GM23338 (cell line): ENCODE measurements around the gene PDGFRB. TPM values are rescaled to one million over a fixed set of nuclear protein-coding genes. Genes with fewer than 3 reads are reported as not detected.

Experiments used
- ATAC-seq: fragments of 200-7000 bp; cut with Tn5 transposase; 3 replicates; pipeline ENCODE4 v1.9.1; 2020
- DNase-seq: peaks from one replicate; pipeline ENCODE4 v3.0.0-alpha.2; 2015; ENCODE audit warnings: low spot score
- H2AFZ ChIP-seq: fragments of 200-600 bp; sonication (generic); 2 replicates; pipeline ENCODE4 v1.8.0; 2016; ENCODE audit warnings: antibody characterized with exemption, mild to moderate bottlenecking, moderate library complexity
- H3F3A ChIP-seq: fragments of 200-600 bp; sonication (generic); replicated peaks from 2 replicates; pipeline ENCODE4 v1.8.0; 2017; ENCODE audit warnings: antibody characterized with exemption, mixed run types, low read depth
- H3K27ac ChIP-seq: fragments of 200-600 bp; sonication (generic); 2 replicates; pipeline ENCODE4 v1.6.1; 2016; ENCODE audit warnings: low read depth
- H3K27me3 ChIP-seq: fragments of 200-600 bp; sonication (generic); 2 replicates; pipeline ENCODE4 v1.8.0; 2016; ENCODE audit warnings: mild to moderate bottlenecking, mixed run types, moderate library complexity; ENCODE audit not compliant: insufficient read depth
- H3K36me3 ChIP-seq: fragments of 200-600 bp; sonication (generic); 2 replicates; pipeline ENCODE4 v1.8.0; 2016; ENCODE audit warnings: mild to moderate bottlenecking; ENCODE audit not compliant: insufficient read depth
- H3K4me1 ChIP-seq: fragments of 200-600 bp; sonication (generic); 2 replicates; pipeline ENCODE4 v1.8.0; 2016; ENCODE audit warnings: mild to moderate bottlenecking, moderate library complexity; ENCODE audit not compliant: insufficient read depth
- H3K4me2 ChIP-seq: fragments of 200-600 bp; sonication (generic); 2 replicates; pipeline ENCODE4 v1.7.1; 2017; ENCODE audit warnings: mixed run types
- H3K4me3 ChIP-seq: fragments of 200-600 bp; sonication (generic); 2 replicates; pipeline ENCODE4 v1.6.1; 2016; ENCODE audit warnings: mixed run types
- H3K79me2 ChIP-seq: fragments of 200-600 bp; sonication (generic); replicated peaks from 2 replicates; pipeline ENCODE4 v1.8.0; 2017; ENCODE audit warnings: mild to moderate bottlenecking; ENCODE audit not compliant: insufficient read depth
- H3K9me2 ChIP-seq: fragments of 200-600 bp; sonication (generic); 2 replicates; pipeline ENCODE4 v1.8.0; 2017; ENCODE audit not compliant: insufficient read depth
- H4K20me1 ChIP-seq: fragments of 200-600 bp; sonication (generic); replicated peaks from 2 replicates; pipeline ENCODE4 v1.8.0; 2017; ENCODE audit warnings: mild to moderate bottlenecking; ENCODE audit not compliant: insufficient read depth
- H3K27ac Mint-ChIP-seq: 2 replicates; pipeline ENCODE4 v1.8.0; 2020; ENCODE audit warnings: inconsistent platforms, mild to moderate bottlenecking, moderate library complexity, mixed read lengths
- H3K27me3 Mint-ChIP-seq: 3 replicates; pipeline ENCODE4 v1.8.0; 2022; ENCODE audit warnings: low read depth, mild to moderate bottlenecking, moderate library complexity, mixed read lengths, inconsistent platforms; ENCODE audit not compliant: insufficient read depth, poor library complexity
- H3K36me3 Mint-ChIP-seq: 3 replicates; pipeline ENCODE4 v1.8.0; 2021; ENCODE audit warnings: low read depth, mild to moderate bottlenecking, inconsistent platforms, moderate library complexity, mixed read lengths
- H3K4me1 Mint-ChIP-seq: 3 replicates; pipeline ENCODE4 v1.8.0; 2020; ENCODE audit warnings: mild to moderate bottlenecking, inconsistent platforms, mixed read lengths
- H3K4me3 Mint-ChIP-seq: 3 replicates; pipeline ENCODE4 v1.8.0; 2021; ENCODE audit warnings: moderate library complexity, mild to moderate bottlenecking, inconsistent platforms, mixed read lengths
- H3K9me3 Mint-ChIP-seq: 3 replicates; pipeline ENCODE4 v1.8.0; 2020; ENCODE audit warnings: moderate library complexity, mild to moderate bottlenecking, inconsistent platforms, mixed read lengths
- CREB1 ChIP-seq: fragments of 250-450 bp; sonication (Bioruptor Pico); IDR thresholded peaks from 2 replicates; pipeline ENCODE4 v1.5.0; 2020; ENCODE audit warnings: low read depth, mild to moderate bottlenecking, moderate library complexity
- CTCF ChIP-seq, 2 experiments: fragments of 200-600 bp in 1 of 2; sonication (generic) in 1 of 2; conservative IDR thresholded peaks; 2 replicates each; pipeline versions ENCODE4 v1.5.1 to v1.6.1; 2016 to 2017; ENCODE audit warnings: antibody characterized with exemption in 2 of 2, low read depth in 2 of 2, mild to moderate bottlenecking in 2 of 2, moderate library complexity in 1 of 2
- EZH2 ChIP-seq: fragments of 200-600 bp; sonication (generic); IDR thresholded peaks from one replicate; pipeline ENCODE4 v1.8.0; 2017; ENCODE audit warnings: antibody characterized with exemption, mild to moderate bottlenecking, low read depth; ENCODE audit not compliant: unreplicated experiment
- EZH2phosphoT487 ChIP-seq: fragments of 200-600 bp; sonication (generic); IDR thresholded peaks from one replicate; pipeline ENCODE4 v1.8.1; 2018; ENCODE audit warnings: antibody characterized with exemption; ENCODE audit not compliant: unreplicated experiment
- POLR2AphosphoS5 ChIP-seq: IDR thresholded peaks from 2 replicates; pipeline ENCODE4 v1.6.1; 2016; ENCODE audit warnings: antibody characterized with exemption, low read depth
- ZNF331 ChIP-seq: fragments of 250-450 bp; sonication (Bioruptor Pico); IDR thresholded peaks from 2 replicates; pipeline ENCODE4 v1.5.0; 2020; ENCODE audit warnings: low read depth, mild to moderate bottlenecking, moderate library complexity
- polyA plus RNA-seq: library from polyadenylated mRNA; unstranded; fragments of >200 nt; fragmentation: Nextera tagmentation; extraction: Ambion mirVana; gene quantifications from 2 replicates; pipeline ENCODE4 v1.2.1, GENCODE V29; 2016
- total RNA-seq: library from RNA; depleted of rRNA; stranded (reverse); fragments of >200 nt; shearing (Covaris generic); gene quantifications from 2 replicates; pipeline ENCODE4 v1.2.3, GENCODE V29; 2014

Gene PDGFRB
- total and polyA plus RNA-seq, 2 experiments from 2014 or later: 4.5 to 11.3 TPM

- H3K4me2 ChIP-seq: no peak overlapping the region
- Mint-ChIP-seq H3K27me3 (peaks cover 14% of the 10 kb centered on the region), H3K27ac (no peak overlapping the region), H3K4me3 (no peak overlapping the region), H3K9me3 (no peaks in the 10 kb centered on the region), H3K36me3 (no peaks in the 10 kb centered on the region), H3K4me1 (peaks cover 21% of the 10 kb centered on the region)
- no peaks in the 10 kb centered on the region for H3K4me1 ChIP-seq
- no peak overlapping the region for H3K4me3 ChIP-seq
- H3K36me3 ChIP-seq: no peaks in the 10 kb centered on the region
- H2AFZ ChIP-seq: no peak overlapping the region
- no peak for TF ChIP-seq ZNF331 (CRISPR knock-in tag)
- H3K9me2 ChIP-seq: no peaks in the 10 kb centered on the region
- H4K20me1 ChIP-seq: no peaks in the 10 kb centered on the region
- no peaks in the 10 kb centered on the region for H3K79me2 ChIP-seq
- H3K27ac ChIP-seq: no peak overlapping the region
- ATAC-seq (no peak), DNase-seq (no peak)
- no peaks in the 10 kb centered on the region for H3K27me3 ChIP-seq
- H3F3A ChIP-seq: no peaks in the 10 kb centered on the region
These were observed 32.8 kb downstream of the PDGFRB start for GRCh38 chr5:150122536-150123481.

- TF ChIP-seq CTCF (conservative IDR thresholded peaks at IDR 0.05; ENCODE audit: low read depth in 2 of 2) (peak; percentile 56 to 76), CREB1 (CRISPR knock-in tag) (no peak), EZH2phosphoT487 (no peak)
- Mint-ChIP-seq H3K4me1 (peaks cover 22% of the 10 kb centered on the region), H3K9me3 (no peaks in the 10 kb centered on the region), H3K27ac (no peak overlapping the region), H3K4me3 (no peak overlapping the region), H3K27me3 (peaks cover 17% of the 10 kb centered on the region), H3K36me3 (no peaks in the 10 kb centered on the region)
- no peaks in the 10 kb centered on the region for H3K9me2 ChIP-seq
- no peaks in the 10 kb centered on the region for H3K79me2 ChIP-seq
- no peak overlapping the region for H3K4me2 ChIP-seq
- H3K4me1 ChIP-seq: no peaks in the 10 kb centered on the region
- H3F3A ChIP-seq: no peaks in the 10 kb centered on the region
- ATAC-seq: peak; percentile 93
- peak; percentile 76 for DNase-seq
- no peak overlapping the region for H2AFZ ChIP-seq
- no peaks in the 10 kb centered on the region for H4K20me1 ChIP-seq
- no peak overlapping the region for H3K4me3 ChIP-seq
- H3K36me3 ChIP-seq: no peaks in the 10 kb centered on the region
- H3K27ac ChIP-seq: no peak overlapping the region
- H3K27me3 ChIP-seq: no peaks in the 10 kb centered on the region
These were observed 33.5 kb downstream of the PDGFRB start for GRCh38 chr5:150122158-150122510.

- Histone ChIP-seq H3K4me2 (no peak overlapping the region), H2AFZ (no peak overlapping the region), H3K4me3 (no peak overlapping the region), H3K27ac (no peak overlapping the region), H4K20me1 (no peaks in the 10 kb centered on the region), H3K4me1 (no peaks in the 10 kb centered on the region), H3K27me3 (no peaks in the 10 kb centered on the region), H3F3A (no peaks in the 10 kb centered on the region), H3K79me2 (no peaks in the 10 kb centered on the region), H3K36me3 (no peaks in the 10 kb centered on the region), H3K9me2 (no peaks in the 10 kb centered on the region)
- TF ChIP-seq POLR2AphosphoS5 (no peak), EZH2phosphoT487 (no peak), EZH2 (no peak)
- no peak overlapping the region for H3K4me3 Mint-ChIP-seq
- H3K27me3 Mint-ChIP-seq: peaks cover 18% of the 10 kb centered on the region
- DNase-seq (no peak), ATAC-seq (no peak)
- no peaks in the 10 kb centered on the region for H3K9me3 Mint-ChIP-seq
- H3K36me3 Mint-ChIP-seq: no peaks in the 10 kb centered on the region
- H3K4me1 Mint-ChIP-seq: peaks cover 22% of the 10 kb centered on the region
- no peak overlapping the region for H3K27ac Mint-ChIP-seq
These were observed 34.0 kb downstream of the PDGFRB start for GRCh38 chr5:150121448-150122157.
